Fibroblast of lung (primary cell): ENCODE results near the gene RNGTT. TPM values are rescaled to one million over a fixed set of nuclear protein-coding genes. Genes with fewer than 3 reads are reported as not detected.

ENCODE experiments used
- DNase-seq, 2 donors: peaks; one replicate each; pipeline versions ENCODE4 v3.0.0 to v3.0.0-alpha.2; 2010; ENCODE audit warnings: low read depth in 2 of 2
- H2AFZ ChIP-seq: 2 replicates; pipeline ENCODE4 v1.5.1; 2012; ENCODE audit warnings: low read length, control low read depth, inconsistent platforms
- H3K27ac ChIP-seq: 2 replicates; pipeline ENCODE4 v1.5.1; 2011; ENCODE audit warnings: low read length, control low read depth; ENCODE audit not compliant: insufficient read depth
- H3K27me3 ChIP-seq: 2 replicates; pipeline ENCODE4 v1.5.1; 2011; ENCODE audit warnings: mild to moderate bottlenecking, low read length; ENCODE audit not compliant: control insufficient read depth, insufficient read depth
- H3K36me3 ChIP-seq: 2 replicates; pipeline ENCODE4 v1.5.1; 2011; ENCODE audit warnings: low read length; ENCODE audit not compliant: control insufficient read depth, insufficient read depth
- H3K4me1 ChIP-seq: 2 replicates; pipeline ENCODE4 v1.5.1; 2011; ENCODE audit warnings: low read length; ENCODE audit not compliant: control insufficient read depth, insufficient read depth; ENCODE audit errors: extremely low read depth
- H3K4me2 ChIP-seq: 2 replicates; pipeline ENCODE4 v1.5.1; 2011; ENCODE audit warnings: low read length, control low read depth; ENCODE audit not compliant: insufficient read depth; ENCODE audit errors: extremely low read depth
- H3K4me3 ChIP-seq, 4 experiments: fragments of 200-600 bp in 1 of 4; sonication (generic) in 1 of 4; replicated peaks in 1 of 4; 2 replicates each; pipeline ENCODE4 v1.5.1; 2011 to 2016; ENCODE audit warnings: low read length in 4 of 4, low read depth in 3 of 4, mild to moderate bottlenecking in 3 of 4, control low read depth in 2 of 4, inconsistent platforms in 1 of 4, mixed read lengths in 1 of 4; ENCODE audit not compliant: insufficient read depth in 1 of 4; ENCODE audit errors: control extremely low read depth in 1 of 4
- H3K79me2 ChIP-seq: 2 replicates; pipeline ENCODE4 v1.5.1; 2012; ENCODE audit warnings: mild to moderate bottlenecking, low read length, inconsistent platforms; ENCODE audit not compliant: control insufficient read depth, insufficient read depth
- H3K9ac ChIP-seq: 2 replicates; pipeline ENCODE4 v1.5.1; 2011; ENCODE audit warnings: mild to moderate bottlenecking, low read length, control low read depth; ENCODE audit not compliant: insufficient read depth
- H3K9me3 ChIP-seq: 2 replicates; pipeline ENCODE4 v1.5.1; 2012; ENCODE audit warnings: low read depth, low read length; ENCODE audit not compliant: control insufficient read depth, insufficient read depth
- H4K20me1 ChIP-seq: 2 replicates; pipeline ENCODE4 v1.5.1; 2011; ENCODE audit warnings: low read length; ENCODE audit not compliant: control insufficient read depth, insufficient read depth; ENCODE audit errors: extremely low read depth
- EZH2 ChIP-seq: IDR thresholded peaks from 2 replicates; pipeline ENCODE4 v1.5.1; 2012; ENCODE audit warnings: low read length, control low read depth, mild to moderate bottlenecking; ENCODE audit errors: missing control alignments
- polyA plus RNA-seq, 2 donors: library from polyadenylated mRNA; depleted of rRNA in 1 of 2; stranded (reverse) in 1 of 2; unstranded in 1 of 2; fragments of >200 nt; gene quantifications; 2 replicates each; pipeline ENCODE4 v1.2.1, GENCODE V29; 2011 to 2012; ENCODE audit warnings: missing spikeins in 1 of 2
- total RNA-seq: library from RNA; depleted of rRNA; stranded (reverse); fragments of >200 nt; gene quantifications from 2 replicates; pipeline ENCODE4 v1.2.1, GENCODE V29; 2014
- TF ChIP-seq, protein P1 (sequence below), 2 donors: IDR thresholded peaks in 1 of 2; conservative IDR thresholded peaks in 1 of 2; 1 replicate in 1 of 2; 2 replicates in 1 of 2; pipeline ENCODE4 v1.5.1; 2011 to 2012; ENCODE audit warnings: low read length in 2 of 2, control low read depth in 1 of 2, inconsistent platforms in 1 of 2, low read depth in 1 of 2, mild to moderate bottlenecking in 1 of 2

RNGTT gene
- total and polyA plus RNA-seq, 2 donors (not counting 1 experiment from before 2014, with no cell fraction given): 10.7 to 12.7 TPM

DNA sequence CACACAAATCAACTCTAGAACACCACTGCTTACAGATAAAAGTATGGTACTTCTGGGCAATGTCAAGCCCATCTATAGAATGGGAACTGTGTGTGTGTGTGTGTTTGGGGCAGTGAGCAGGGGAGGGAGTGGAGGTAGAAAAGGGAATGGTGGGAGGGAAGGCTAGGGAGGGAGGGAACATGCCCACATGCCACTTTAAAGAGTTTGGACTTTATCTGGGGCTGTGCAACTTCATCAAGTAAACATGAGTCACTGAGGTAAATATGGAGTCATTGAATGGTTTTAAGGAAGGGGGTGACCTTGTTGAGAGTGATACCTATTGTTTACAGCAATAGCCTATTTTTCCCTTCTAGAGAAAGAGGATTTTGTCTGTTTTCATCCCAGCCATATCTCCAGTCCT is 22.5 kb upstream of the RNGTT start:
- Histone ChIP-seq H3K4me3 (no peak overlapping the region), H4K20me1 (no peaks in the 10 kb centered on the region), H3K36me3 (no peaks in the 10 kb centered on the region), H3K27ac (no peak overlapping the region), H3K4me2 (no peak overlapping the region), H3K79me2 (no peaks in the 10 kb centered on the region), H3K9me3 (no peaks in the 10 kb centered on the region), H3K9ac (no peak overlapping the region), H2AFZ (no peak overlapping the region), H3K4me1 (no peaks in the 10 kb centered on the region), H3K27me3 (no peaks in the 10 kb centered on the region)
- no peak for DNase-seq
- TF ChIP-seq EZH2: no peak
- TF ChIP-seq, protein P1, sequence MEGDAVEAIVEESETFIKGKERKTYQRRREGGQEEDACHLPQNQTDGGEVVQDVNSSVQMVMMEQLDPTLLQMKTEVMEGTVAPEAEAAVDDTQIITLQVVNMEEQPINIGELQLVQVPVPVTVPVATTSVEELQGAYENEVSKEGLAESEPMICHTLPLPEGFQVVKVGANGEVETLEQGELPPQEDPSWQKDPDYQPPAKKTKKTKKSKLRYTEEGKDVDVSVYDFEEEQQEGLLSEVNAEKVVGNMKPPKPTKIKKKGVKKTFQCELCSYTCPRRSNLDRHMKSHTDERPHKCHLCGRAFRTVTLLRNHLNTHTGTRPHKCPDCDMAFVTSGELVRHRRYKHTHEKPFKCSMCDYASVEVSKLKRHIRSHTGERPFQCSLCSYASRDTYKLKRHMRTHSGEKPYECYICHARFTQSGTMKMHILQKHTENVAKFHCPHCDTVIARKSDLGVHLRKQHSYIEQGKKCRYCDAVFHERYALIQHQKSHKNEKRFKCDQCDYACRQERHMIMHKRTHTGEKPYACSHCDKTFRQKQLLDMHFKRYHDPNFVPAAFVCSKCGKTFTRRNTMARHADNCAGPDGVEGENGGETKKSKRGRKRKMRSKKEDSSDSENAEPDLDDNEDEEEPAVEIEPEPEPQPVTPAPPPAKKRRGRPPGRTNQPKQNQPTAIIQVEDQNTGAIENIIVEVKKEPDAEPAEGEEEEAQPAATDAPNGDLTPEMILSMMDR (conservative IDR thresholded peaks at IDR 0.05 in 1 of 2, IDR thresholded peaks at IDR 0.05 in 1 of 2; ENCODE audit: low read depth in 1 of 2, low read length in 2 of 2): no peak

DNA sequence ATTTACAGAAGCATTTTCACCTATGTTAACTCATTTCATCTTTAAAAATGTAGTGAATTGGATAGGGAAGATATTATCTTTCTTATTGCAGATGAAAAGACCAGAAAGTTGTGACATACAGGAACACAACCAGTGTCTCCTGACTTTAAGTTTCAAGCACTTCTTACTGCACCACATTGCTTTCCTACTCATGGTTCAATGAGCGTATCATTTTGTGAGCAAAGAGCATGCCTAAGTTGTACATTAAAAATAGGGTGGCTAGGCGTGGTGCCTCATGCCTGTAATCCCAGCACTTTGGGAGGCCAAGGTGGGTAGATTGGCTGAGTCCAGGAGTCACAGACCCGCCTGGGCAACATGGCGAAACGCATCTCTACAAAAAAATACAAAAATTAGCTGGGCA is 21.2 kb upstream of the RNGTT start:
- no peaks in the 10 kb centered on the region for H4K20me1 ChIP-seq
- no peak overlapping the region for H2AFZ ChIP-seq
- no peaks in the 10 kb centered on the region for H3K27me3 ChIP-seq
- no peaks in the 10 kb centered on the region for H3K4me1 ChIP-seq
- H3K4me3 ChIP-seq: no peak overlapping the region
- no peak overlapping the region for H3K27ac ChIP-seq
- no peak for DNase-seq
- no peaks in the 10 kb centered on the region for H3K79me2 ChIP-seq
- H3K9ac ChIP-seq: no peak overlapping the region
- no peaks in the 10 kb centered on the region for H3K36me3 ChIP-seq
- H3K9me3 ChIP-seq: no peaks in the 10 kb centered on the region
- TF ChIP-seq, protein P1 (conservative IDR thresholded peaks at IDR 0.05 in 1 of 2, IDR thresholded peaks at IDR 0.05 in 1 of 2; ENCODE audit: low read depth in 1 of 2, low read length in 2 of 2): no peak
- no peak for TF ChIP-seq EZH2
- no peak overlapping the region for H3K4me2 ChIP-seq

DNA sequence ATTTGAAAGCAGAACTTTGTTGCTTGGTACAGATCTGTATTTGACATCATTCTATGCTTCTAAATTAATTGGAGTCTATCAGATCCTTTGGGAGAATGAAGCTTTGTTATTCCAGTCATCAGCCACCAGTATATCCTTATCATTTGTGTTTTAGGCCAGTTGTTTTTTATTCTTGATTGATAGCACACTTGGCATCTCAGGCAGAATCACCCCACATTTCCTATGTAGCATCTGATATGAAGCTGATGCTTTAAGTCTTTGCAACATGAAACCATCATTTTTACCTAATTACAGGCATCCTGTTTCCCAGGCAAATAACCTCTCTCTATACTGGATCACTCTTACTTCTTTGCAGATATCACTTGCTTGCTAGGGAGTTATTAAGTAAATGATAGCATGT is 20.7 kb upstream of the RNGTT start:
- Histone ChIP-seq H3K27ac (no peak overlapping the region), H3K27me3 (no peaks in the 10 kb centered on the region), H3K4me2 (no peak overlapping the region), H3K4me3 (no peak overlapping the region), H2AFZ (no peak overlapping the region), H3K9ac (no peak overlapping the region), H3K36me3 (no peaks in the 10 kb centered on the region), H4K20me1 (no peaks in the 10 kb centered on the region), H3K9me3 (no peaks in the 10 kb centered on the region), H3K4me1 (no peaks in the 10 kb centered on the region), H3K79me2 (no peaks in the 10 kb centered on the region)
- TF ChIP-seq, protein P1 (conservative IDR thresholded peaks at IDR 0.05 in 1 of 2, IDR thresholded peaks at IDR 0.05 in 1 of 2; ENCODE audit: low read depth in 1 of 2, low read length in 2 of 2): no peak
- no peak for TF ChIP-seq EZH2
- DNase-seq: no peak
